ENCODE results near the gene ITGAD. TPM values are rescaled to one million over a fixed set of nuclear protein-coding genes. Genes with fewer than 3 reads are reported as not detected.

The ITGAD gene
- total and polyA plus RNA-seq, 4 donors: 0.04 to 3.6 (median 2.1) TPM

GRCh38 chr16:31397096-31397660 is 4.0 kb downstream of the ITGAD start:
- no peak overlapping the region for H3K27ac ChIP-seq (ENCODE audit: low read depth in 1 of 2, low read length in 2 of 2)
- 89% methylated on average over 18 of the region's 18 CpGs for WGBS
- H3K4me3 ChIP-seq (ENCODE audit: low read depth in 1 of 3, low read length in 3 of 3): no peak overlapping the region
- no peaks in the 10 kb centered on the region for H3K36me3 ChIP-seq (ENCODE audit: control insufficient read depth in 4 of 4, insufficient read depth in 3 of 4, low read depth in 1 of 4, low read length in 3 of 4)
- no peak for TF ChIP-seq RAD21 (IDR thresholded peaks at IDR 0.05)
- no peak for TF ChIP-seq GABPA (IDR thresholded peaks at IDR 0.05 in 1 of 2, conservative IDR thresholded peaks at IDR 0.05 in 1 of 2)
- no peak for TF ChIP-seq CTCF (IDR thresholded peaks at IDR 0.05; ENCODE audit: low read depth, low read length, missing input control)
- no peak for TF ChIP-seq JUND (IDR thresholded peaks at IDR 0.05)
- TF ChIP-seq MAX (IDR thresholded peaks at IDR 0.05): no peak
- TF ChIP-seq ZBTB33 (IDR thresholded peaks at IDR 0.05): no peak
- TF ChIP-seq ATF3 (IDR thresholded peaks at IDR 0.05): no peak
- TF ChIP-seq EGR1 (IDR thresholded peaks at IDR 0.05; ENCODE audit: low read depth in 2 of 2): no peak
- no peak for TF ChIP-seq SP1 (IDR thresholded peaks at IDR 0.05)
- no peak for TF ChIP-seq YY1 (IDR thresholded peaks at IDR 0.05)
- no peak for TF ChIP-seq FOXA1 (IDR thresholded peaks at IDR 0.05)
- no peak for TF ChIP-seq HNF4A (conservative IDR thresholded peaks at IDR 0.05)
- TF ChIP-seq FOXA2 (IDR thresholded peaks at IDR 0.05): no peak
- TF ChIP-seq HNF4G (IDR thresholded peaks at IDR 0.05): no peak
- no peak for TF ChIP-seq RXRA (IDR thresholded peaks at IDR 0.05)
- no peak for TF ChIP-seq TAF1 (conservative IDR thresholded peaks at IDR 0.05)
- H3K4me1 ChIP-seq (ENCODE audit: control insufficient read depth in 4 of 4, insufficient read depth in 4 of 4, low read length in 3 of 4): no peaks in the 10 kb centered on the region
- H3K9me3 ChIP-seq (ENCODE audit: control insufficient read depth in 4 of 4, low read length in 3 of 4): peaks cover 0 to 3% (median 0%) of the 10 kb centered on the region in 4 donors
- DNase-seq (ENCODE audit: low spot score): no peak
- no peak overlapping the region for H3K9ac ChIP-seq (ENCODE audit: low read depth in 1 of 2, low read length in 2 of 2)
- H3K27me3 ChIP-seq (ENCODE audit: control insufficient read depth in 4 of 4, insufficient read depth in 4 of 4, low read length in 3 of 4): no peaks in the 10 kb centered on the region

DNA sequence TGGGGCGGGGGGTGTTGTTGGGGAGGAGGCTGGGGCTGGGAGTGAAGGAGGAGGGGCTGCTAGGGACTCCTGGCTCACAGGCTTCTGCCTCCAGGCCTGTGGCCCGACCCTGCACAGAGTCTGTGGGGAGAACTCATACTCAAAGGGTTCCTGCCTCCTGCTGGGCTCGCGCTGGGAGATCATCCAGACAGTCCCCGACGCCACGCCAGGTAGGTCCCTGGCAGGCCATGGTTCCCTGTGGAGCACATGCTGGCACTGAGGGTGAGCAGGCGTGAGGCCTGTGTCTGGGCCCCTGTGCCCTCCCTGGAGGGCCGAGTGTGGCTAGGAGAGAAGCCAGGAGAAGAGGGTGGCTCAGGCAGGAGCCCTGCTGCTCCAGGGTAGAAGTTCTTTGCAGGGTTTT is 4.6 kb downstream of the ITGAD start:
- Histone ChIP-seq H3K27ac (ENCODE audit: low read depth in 1 of 2, low read length in 2 of 2) (no peak overlapping the region), H3K36me3 (ENCODE audit: control insufficient read depth in 4 of 4, insufficient read depth in 3 of 4, low read depth in 1 of 4, low read length in 3 of 4) (no peaks in the 10 kb centered on the region), H3K9ac (ENCODE audit: low read depth in 1 of 2, low read length in 2 of 2) (no peak overlapping the region), H3K4me1 (ENCODE audit: control insufficient read depth in 4 of 4, insufficient read depth in 4 of 4, low read length in 3 of 4) (no peaks in the 10 kb centered on the region), H3K9me3 (ENCODE audit: control insufficient read depth in 4 of 4, low read length in 3 of 4) (peaks cover 0 to 3% (median 0%) of the 10 kb centered on the region in 4 donors), H3K4me3 (ENCODE audit: low read depth in 1 of 3, low read length in 3 of 3) (no peak overlapping the region), H3K27me3 (ENCODE audit: control insufficient read depth in 4 of 4, insufficient read depth in 4 of 4, low read length in 3 of 4) (no peaks in the 10 kb centered on the region)
- DNase-seq (ENCODE audit: low spot score): no peak
- 85% methylated on average over 9 of the region's 9 CpGs for WGBS
- TF ChIP-seq JUND (IDR thresholded peaks at IDR 0.05) (no peak), RAD21 (IDR thresholded peaks at IDR 0.05) (no peak), ZBTB33 (IDR thresholded peaks at IDR 0.05) (no peak)
